ENCODE measurements around the gene PDE7B.

PDE7B gene

GRCh38 chr6:136232701-136233100, 381.2 kb downstream of the PDE7B start:
- no peak overlapping the region for H3K27ac ChIP-seq

GRCh38 chr6:136235233-136235564, 383.7 kb downstream of the PDE7B start:
- TF ChIP-seq ZFX (IDR thresholded peaks at IDR 0.05; ENCODE audit: borderline replicate concordance) (no peak), CTCF (IDR thresholded peaks at IDR 0.05) (no peak)
- H3K27ac ChIP-seq, result no peak overlapping the region

More at GRCh38 chr6:136232701-136233100, 381.2 kb downstream of the PDE7B start:
- no peak for TF ChIP-seq ZFX (IDR thresholded peaks at IDR 0.05; ENCODE audit: borderline replicate concordance)
- no peak for TF ChIP-seq CTCF (IDR thresholded peaks at IDR 0.05)

GRCh38 chr6:136236466-136237293, 385.2 kb downstream of the PDE7B start:
- H3K27ac ChIP-seq, result no peak overlapping the region
- TF ChIP-seq CTCF (IDR thresholded peaks at IDR 0.05), result no peak
- no peak for TF ChIP-seq ZFX (IDR thresholded peaks at IDR 0.05; ENCODE audit: borderline replicate concordance)

- H3K27ac ChIP-seq, result no peak overlapping the region
- TF ChIP-seq ZFX (IDR thresholded peaks at IDR 0.05; ENCODE audit: borderline replicate concordance) (no peak), CTCF (IDR thresholded peaks at IDR 0.05) (no peak)
Observed at GRCh38 chr6:136244061-136244616, 392.6 kb downstream of the PDE7B start.

Measured in 22Rv1 (cell line).